NCI-H1092 (cell line): ENCODE data around the gene CCDC88C.

Experiments
- DNase-seq: peaks from one replicate; lab custom pipeline; 2025; lab: John Stamatoyannopoulos, UW

The CCDC88C gene

DNA sequence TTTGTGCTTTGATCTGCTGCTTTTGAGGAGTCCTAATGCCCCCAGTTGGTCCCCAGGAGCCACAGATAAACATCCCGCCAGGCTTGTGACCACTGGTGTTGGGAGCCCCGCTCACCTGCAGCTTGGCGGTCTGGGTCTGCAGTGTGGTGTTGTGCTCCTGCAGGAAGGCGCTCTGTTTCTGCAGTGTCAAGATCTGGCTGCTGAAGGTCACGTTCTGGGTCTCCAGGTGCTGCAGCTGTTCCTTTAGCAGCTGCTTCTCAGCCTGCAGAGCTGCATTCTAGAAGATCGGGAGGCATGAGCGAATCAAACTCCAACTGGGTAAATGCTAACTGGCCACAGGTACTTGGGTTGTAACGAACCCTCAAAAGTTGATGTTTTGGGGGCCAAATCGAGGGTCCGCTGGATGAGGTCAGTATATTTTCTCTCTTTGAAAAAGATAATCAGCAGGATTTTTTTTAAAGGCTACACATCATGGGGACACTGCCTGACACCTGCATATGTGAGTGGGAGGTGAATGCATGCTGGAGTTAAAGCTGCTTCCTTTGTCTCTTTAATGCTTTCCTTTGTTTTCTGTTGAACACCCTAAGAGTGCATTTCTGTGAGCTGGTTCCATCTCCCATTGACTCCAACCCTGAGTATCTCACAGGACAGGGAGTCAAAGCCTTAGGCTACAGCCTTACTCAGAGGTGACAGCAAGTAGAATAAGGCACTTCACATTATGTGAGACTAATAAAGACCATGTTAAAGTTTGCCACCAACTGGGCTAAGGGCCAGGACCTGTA, 111.8 kb downstream of the CCDC88C start:
- DNase-seq: no peak

DNA sequence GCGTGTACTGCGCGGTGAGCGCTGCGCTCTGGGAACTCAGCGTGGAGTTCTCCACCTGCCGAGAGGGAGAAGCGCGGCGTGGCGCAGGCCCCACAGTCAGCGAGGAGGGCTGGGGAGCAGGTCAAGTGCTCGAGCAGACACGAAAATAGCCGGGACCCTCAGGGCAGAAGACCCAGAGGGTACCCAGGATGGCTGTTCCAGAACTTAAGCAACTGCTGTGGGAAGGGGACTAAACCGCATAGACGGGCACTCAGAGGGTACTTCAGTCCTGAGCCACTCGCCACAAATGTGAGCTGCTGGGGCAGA, 113.7 kb downstream of the CCDC88C start:
- DNase-seq: no peak

DNA sequence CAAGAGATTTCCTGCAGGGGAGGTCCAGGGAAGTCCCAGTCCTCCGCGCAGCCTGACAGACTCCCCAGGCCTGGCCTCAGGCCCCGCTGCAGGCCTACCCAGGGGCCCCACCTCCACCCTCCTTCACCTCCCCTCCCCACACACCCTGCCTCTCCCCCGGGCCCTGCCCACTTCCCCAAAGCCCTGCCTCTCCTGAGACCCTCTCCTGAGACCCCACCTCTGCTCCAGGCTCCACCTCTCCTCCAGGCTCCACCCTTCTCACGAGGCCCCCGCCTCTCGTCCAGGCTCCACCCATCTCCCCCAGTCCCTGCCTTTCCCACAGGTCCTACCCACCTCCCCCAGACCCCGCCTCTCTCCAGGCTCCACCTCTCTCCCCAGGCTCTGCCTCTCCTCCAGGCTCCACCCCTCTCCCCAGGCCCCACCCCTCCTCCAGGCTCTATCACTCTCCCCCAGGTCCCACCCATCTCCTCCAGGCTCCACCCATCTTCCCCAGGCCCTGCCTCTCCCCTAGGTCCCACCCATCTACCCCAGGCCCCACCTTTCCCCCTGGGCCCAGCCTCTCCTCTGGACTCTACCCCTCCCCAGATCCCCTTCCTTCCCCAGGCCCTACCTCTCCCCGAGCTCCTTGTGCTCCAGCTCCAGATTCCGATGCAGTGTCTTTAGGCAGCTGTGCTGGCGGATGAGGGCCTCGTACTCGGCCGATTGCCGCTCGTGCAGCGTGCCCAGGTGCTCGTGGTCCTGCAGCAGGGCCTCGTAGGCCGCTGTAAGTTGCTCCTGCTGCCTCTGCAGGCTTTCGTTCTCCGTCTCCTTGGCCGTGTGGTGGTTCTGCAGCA, 114.3 kb downstream of the CCDC88C start:
- no peak for DNase-seq

DNA sequence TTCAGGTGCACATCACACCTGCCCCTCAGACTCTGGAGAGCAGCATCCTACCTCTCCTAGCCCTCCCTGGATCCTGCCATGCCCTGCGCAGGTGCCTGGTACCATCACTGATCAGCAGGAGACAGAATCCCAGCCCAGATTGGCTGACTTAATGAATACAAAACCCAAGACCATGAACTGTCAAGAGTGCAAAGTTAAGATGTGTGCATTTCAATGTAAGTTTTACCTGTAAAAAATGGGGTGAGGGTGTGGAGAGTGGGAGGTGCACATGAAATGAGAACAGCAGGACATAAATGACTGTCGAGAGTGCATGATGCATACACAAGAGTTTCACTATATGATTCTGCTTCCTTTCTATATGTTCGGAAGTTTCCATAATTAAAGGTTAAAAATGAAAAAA, 115.2 kb downstream of the CCDC88C start:
- DNase-seq: no peak

DNA sequence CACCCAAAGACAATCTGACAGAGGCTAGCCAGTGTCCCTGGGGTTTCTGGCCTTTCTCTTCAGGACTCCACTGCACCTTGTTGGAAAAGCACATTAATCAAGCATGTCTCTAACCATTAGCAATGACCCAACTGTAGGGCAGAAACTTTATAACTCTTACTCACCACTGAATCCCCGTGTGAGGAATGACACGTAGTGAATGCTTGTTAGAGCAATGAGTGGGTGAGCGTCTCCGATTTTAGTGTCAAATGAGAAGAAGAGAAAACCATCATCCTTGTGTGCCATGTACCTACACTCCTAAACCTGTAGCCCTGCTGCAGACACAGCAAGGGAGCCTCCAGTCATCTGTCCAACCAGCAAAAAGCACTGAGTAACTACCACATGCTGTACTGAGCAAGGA, 116.7 kb downstream of the CCDC88C start:
- DNase-seq: no peak

DNA sequence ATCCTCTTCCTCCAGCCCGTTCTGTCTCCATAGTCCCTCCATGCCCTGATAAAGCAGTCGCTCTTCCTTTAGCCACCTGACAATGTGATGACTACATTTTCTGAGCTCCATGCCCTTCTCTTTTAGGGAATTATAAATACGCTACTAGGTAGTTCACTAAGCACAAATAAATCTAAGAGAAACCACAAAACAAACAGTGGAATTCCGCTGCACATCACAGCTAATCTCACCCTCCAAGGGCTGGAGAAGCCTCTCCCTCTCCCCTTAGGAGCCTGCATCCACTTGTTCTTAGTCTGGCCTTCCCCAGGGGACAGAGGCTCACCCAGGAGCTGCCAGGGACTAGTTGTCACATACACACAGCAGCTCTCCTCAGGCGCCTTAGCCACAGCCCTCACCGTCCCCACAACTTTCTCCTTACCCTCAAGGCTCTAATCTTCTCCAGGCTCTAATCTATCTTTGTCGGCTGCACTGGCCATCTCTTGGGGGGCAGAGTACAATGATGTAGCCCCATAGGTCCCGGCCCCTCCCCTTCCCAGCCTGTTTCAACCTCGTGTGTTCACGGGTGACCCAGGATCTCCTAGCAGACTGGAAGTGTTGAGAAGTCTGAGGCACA, 117.2 kb downstream of the CCDC88C start:
- DNase-seq: no peak

DNA sequence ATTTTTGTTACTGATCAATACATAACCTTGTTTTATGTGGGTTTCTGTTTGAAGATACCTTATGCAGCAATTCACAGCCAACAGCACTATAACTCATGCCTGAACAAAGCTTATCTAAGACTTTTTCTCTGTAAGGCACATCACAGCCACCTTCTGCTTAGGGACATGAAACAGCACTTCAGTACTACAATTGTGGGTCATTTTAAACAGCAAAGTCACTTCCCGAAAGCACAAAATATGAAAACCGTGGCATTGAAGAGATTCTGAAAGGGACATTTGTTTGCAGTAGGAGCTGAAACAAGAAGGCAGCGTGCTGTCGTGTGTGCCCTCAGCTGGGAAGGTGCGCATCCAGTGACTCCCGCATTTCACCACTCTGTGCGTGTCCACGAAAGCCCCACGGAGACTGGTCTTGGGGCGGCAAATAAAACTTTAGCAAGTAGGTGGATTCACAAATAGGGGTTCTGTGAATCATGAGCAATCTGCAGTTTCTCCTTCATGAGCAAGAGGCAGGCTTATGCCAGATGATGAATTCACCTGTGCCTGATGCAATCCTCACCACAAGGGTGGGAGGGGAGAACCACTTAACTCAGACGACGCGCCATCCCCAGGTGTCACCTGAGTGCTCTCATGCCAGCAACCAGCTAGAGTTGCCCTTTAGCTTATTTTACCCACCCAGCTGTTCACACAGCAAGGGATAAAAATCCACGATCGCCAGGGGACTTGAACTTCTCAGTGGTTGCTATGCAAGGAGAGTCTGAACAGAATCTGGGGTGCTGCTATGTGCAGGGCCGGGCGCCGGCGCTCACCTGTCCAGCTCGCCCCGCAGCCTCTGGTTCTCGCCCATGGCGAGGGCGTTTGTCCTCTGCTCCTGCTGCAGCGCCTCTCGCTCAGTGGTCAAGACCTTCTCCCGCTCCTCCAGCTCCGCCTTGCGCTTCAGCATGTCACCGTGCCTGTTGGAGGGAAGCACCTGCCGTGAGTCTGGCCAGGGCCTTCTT, 118.2 kb downstream of the CCDC88C start:
- no peak for DNase-seq

DNA sequence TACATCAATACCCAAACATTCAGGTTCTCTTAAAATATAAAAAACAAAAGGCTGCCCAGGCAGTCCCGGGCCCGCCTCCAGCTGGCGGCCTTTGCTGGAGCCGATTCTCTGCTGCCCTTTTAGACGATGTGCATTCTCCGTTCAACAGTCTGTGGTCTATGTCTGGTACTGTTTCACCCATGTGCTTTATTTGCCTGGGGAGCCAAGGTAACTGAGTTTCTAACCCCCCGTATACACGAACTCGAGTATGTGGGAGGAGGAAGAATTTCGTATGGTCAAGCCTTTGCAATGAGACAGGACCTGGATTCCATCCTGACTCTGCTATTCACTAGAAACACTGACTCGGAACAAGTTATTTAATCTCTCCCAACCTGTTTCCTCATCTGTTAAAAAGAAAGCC, 119.0 kb downstream of the CCDC88C start:
- no peak for DNase-seq

DNA sequence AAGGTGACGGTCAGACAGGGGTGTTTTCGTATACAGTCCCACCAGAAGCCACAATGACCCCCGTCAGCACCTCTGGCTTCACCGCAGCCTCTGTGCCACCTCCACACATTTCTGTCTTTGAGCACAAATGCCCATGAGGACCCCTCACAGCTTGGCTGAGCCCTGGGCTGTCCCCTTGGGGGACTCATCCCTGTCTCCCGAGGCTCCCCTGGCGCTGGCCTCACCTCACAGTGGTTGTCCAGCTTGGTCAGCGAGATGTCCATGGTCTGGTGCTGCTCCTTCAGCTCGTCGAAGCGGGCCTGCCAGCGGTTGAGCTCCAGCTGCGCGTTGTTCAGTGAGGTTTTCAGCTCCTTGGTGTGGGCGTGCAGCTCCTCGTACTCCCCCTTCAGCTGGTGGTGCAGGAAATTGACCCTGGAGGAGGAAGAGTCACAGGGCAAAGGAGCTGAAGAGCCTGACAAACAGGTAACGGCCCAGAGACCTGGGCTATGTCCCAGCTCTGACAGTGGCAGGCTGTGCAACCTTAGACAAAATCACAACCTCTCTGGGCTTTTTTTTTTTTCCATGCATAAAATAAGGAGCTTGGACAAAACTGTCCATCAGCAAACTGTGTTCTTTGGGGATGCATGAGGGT, 120.4 kb downstream of the CCDC88C start:
- DNase-seq: no peak

DNA sequence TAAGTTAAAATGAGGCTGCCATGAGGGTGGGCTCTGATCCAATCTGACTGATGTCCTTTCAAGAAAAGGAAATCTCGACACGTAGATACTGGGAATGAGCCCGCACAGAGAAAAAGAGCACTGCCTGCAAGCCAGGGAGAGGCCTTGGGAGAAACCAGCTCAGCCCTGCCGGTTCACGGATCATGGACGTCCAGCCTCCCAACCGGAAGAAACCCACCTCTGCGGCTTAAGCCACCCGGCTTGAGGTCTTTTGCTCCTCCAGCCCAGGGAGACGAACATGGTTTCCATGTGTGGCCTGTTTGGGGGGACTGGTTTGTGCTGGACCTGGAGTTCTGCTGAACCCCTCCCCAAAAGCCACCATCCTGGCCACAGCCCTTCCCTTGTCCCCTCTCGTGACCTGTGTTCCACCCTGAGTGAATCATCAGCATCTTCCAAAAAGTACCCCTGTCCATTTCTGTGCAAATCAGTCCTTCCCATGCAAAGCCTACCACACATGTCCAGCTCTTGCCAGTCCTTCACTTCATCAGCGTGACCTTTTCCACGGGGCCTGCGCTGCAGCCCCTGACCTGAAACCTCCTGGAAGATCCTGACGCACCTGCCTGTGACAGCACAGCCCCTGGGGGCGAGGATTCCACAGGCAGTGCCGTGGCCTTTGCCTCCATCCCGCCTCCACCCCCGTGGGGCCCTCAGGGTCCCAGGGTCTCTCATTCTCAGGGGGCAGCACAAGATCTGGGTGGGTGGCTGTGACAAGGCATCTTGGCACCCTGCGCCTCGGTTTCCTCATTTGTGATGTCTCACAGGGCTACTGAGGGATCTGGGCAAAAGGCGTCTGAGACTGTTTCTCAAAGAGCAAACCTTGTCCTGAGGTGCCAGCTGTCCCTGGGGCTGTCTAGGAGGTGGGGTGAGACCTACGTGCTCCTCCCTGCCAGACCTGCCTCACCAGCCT, 121.5 kb downstream of the CCDC88C start:
- no peak for DNase-seq

DNA sequence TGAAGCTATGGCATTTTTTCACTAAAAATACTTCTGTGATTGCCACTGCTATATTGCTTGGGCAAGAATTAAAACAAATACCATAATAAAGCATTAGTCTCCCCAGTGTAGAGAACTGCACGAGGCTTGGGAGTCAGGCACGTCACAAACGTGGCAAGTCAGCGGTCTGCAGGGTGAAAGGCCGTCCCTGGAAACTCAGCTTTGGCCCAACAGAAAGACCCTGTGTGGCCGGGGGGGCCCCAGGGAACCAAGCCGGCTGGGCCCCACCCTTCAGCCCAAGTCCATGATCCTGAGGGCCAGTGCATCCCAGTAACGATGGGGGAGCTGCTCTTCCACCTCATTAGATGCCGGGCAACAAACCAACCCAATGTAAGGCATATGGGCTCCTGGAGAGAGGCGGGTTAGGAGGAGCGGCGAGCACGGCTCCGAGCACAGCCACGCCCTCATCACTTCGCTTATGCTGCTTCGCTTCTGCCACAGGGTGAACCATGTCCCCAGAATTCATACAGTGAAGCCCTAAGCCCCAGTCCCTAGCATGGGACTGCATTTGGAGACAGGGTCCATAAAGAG, 122.3 kb downstream of the CCDC88C start:
- DNase-seq: no peak

DNA sequence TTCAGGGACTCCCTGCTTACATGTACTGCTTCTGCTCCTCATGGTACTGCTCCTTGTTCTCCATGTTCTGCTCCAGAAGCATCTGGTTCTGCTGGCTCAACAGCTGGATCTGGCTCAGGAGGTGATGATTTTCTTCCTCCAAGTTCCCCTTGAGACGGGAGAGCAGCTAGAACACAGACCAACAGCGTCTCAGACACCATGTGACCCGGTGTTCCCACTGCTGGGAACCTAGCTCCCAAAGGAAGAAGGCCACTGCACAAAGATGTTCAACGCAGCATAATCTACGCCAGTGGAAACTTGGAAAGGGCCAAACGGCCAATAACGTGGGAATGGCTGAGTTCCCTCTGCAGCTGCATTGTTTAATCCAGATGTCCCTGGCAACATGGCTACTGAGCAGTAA, 123.5 kb downstream of the CCDC88C start:
- DNase-seq: no peak

DNA sequence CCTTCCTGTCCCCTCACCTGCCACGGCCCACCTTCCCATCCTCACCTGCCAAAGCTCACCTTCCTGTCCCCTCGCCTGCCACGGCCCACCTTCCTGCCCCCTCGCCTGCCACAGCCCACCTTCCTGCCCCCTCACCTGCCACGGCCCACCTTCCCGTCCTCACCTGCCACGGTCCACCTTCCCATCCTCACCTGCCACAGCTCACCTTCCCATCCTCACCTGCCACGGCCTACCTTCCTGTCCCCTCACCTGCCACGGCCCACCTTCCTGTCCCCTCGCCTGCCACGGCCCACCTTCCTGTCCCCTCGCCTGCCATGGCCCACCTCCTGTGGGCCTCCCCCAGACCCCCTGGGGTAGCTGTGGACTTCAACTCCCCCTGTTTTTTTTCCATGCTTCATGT, 124.3 kb downstream of the CCDC88C start:
- no peak for DNase-seq

DNA sequence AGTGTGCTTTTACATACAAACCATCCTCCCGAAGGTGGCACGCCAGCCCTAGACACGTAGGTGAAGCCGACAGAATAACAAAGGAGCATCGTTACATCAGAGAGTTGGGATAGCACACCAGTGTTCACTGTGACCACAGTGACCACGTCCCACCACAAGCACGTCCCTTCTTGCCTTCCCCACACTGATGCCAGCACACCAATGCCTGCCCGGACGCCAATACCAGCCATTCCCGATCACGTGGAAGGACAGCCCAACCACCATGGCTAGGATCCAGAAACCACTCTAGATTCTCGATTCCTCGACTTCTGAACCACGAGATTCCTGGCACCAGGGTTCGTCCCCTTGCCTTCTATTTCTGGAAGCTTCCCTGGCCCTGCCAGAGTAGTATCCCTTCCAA, 125.1 kb downstream of the CCDC88C start:
- no peak for DNase-seq

DNA sequence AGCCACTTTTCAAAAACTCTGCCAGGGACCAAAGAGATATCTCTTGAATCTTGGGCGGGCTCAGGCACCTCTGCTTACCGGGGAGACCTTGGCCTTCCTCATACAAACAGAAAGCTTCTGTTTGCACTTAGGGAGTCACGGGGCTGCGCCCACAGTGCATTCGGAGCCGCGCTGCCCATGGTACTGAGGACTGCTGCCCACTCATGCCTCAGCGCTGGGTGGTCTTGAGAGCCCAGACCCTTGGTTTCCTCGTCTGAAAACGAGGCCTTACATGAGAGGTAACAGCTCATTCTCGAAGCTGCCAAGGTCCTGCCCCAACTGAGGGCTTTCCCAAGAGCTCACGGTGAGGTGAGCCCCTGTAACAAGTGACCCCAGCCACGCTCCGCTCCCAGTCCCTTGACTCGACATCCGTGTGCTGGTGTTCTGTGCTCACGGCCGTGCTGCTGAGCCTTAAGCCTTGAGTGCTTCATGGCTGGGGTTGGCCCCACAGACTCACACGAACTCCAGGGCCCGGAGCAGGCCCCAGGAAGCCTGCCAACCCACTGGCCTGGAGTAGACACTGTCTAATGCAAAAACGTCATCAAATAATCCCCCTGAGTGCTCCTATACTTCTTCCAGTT, 125.7 kb downstream of the CCDC88C start:
- no peak for DNase-seq

DNA sequence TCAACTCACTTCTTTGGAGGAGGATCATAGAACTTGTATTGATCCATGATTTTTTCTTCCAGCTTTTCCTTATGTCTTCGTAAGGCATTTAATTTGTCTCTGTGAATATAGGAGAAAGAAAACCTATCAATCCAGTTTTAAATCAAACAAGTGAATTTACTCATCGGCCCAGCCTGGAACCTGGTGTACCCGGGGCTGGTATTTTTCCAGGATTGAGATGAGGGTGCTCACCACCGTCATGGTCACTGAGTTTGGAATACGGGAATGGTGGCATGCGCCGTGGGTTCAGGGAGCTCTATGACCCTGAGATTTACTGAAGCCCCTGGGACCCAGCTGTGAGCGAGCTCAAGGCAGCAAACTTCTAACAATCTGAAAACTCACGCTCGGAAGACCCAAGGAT, 126.6 kb downstream of the CCDC88C start:
- DNase-seq: no peak

DNA sequence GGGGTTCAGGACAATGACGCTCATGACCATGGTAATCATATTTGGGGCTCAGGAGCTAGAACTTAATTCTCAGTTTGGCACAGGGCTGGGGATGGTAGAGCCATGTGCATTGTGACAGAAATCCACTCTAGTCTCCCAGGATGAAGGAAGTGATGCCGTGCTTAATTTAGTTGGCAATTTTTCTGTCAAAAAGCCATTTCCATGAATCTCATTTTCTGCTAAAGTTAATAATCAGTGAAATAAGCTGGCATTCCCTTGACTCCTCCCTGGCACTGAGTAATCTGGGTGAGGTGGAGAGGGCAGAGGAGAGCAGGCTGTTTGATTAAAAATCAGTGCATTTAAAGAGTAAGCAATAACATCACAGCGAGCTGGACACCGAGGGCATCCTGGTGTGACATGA, 128.2 kb downstream of the CCDC88C start:
- no peak for DNase-seq

DNA sequence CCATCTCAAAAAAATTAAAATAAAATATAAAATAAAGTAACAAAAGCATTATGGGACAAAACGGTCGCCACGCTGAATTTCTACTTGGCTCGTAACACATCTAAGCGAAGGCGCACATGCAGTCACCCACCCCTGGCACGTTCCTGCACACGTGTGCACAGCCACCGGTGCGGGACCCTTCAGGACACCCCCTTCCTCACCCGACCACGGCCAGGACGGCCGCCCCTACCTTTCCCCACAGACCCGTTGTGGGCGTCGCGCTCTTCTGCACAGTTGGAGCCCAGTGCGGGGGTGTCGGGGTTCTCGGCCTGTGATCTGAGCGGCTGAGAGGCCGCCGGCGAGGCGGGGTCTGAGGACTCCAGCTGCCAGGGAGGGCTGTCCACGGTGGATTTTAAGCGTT, 128.7 kb downstream of the CCDC88C start:
- DNase-seq: no peak

DNA sequence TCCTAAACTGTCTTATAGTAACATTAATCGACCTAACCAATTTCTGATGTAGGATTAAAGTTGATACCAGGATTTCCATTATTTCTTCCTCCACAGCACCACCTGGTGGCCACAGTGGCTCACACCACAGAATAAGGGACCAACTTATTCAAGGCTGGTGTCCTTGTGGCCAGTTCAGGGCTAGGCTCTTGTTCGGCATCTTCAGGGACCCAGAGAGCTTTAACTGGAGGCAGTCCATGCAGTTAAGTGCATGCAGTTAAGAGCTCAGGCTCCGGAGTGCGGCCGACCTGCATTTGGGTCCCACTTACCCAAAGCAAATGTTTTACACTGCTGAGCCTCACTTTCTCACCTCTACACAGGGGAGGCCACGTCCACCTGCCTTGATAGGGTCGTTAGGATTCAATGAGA, 131.1 kb downstream of the CCDC88C start:
- peak; percentile 71 for DNase-seq
